HG03442 (cell line): ENCODE data around the gene PDIA5.

Experiments
- ATAC-seq: cut with Tn5 transposase; IDR thresholded peaks from one replicate; pipeline ENCODE4 v1.9.1; 2021; ENCODE audit warnings: mild to moderate bottlenecking, moderate library complexity; ENCODE audit not compliant: unreplicated experiment

Gene PDIA5

DNA sequence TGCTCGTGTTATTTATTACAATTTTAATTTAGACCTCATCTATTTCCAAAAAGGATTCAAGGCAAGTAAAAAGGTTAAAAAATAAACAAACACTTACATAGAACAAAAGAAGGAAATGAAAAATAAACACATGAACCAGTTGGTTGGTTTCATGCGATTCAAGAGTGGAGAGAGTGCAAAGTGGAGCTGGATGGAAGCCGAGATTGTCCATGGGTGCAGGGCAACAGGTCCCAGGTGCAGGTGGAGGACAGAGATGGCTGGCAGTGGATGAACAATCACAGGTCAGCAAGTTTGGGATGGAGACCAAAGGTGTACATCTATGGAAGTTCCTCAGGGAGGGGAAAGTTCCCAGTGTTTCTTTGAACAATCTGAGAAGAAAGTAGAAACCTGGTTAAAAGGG, 27.6 kb upstream of the PDIA5 start:
- no peak for ATAC-seq

DNA sequence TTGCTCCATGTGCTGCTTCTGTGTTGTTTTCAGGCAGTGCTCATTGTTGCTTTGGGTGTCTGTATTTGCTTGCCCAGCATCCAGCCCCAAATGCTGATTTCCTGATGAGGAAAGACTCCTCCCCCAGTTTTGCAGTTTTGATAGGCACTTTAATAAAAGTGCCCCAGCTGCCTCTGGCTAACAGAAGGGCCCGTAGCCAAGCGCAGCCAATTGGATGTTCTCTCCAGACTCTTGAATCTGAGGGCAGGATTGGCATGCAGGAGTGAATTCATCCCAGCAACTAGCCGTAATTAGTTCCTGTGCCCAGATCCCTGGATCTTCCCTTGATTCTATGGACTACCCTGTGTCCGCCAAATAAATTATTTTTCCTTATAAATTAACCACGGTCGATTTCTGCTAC, 24.4 kb upstream of the PDIA5 start:
- ATAC-seq: no peak

DNA sequence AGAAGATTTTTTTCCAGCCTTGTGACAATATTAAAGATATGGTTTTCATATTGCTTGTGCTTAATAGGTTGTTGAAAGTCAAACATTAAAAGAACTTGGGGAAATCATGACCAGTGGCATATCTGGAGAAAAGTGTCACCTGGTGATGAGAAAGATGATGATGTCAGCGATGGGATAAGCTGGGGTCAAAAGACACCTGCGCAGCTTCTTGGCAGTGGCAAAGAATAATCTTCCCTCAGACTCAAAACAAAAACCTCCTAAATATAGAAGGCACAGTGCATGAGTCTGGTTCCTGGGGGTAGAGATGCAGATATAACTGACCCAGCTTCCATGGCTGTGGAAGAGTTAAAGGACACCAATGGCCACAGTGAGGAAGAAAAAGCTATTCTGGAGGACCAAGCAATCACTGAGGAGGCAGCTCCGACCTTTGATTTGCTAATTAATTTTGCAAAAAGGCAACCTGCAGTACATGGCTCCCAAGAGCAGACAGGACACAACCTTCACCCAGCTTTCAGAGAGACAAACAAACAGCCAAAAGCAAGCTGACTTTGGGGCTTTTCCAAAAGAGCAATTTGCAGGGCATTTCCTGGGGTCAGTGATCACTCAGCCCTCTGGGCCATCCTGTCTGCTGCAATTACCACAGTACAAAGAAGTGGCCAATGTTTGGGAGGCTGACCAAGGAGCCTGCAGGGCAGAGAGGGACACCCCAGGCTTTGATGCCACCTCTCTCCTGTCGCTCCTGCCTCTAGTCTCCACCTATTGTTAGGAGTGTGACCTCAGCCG, 21.7 kb upstream of the PDIA5 start:
- ATAC-seq: no peak

- ATAC-seq: no peak
These were observed 20.4 kb upstream of the PDIA5 start for GRCh38 chr3:123046262-123047061.

DNA sequence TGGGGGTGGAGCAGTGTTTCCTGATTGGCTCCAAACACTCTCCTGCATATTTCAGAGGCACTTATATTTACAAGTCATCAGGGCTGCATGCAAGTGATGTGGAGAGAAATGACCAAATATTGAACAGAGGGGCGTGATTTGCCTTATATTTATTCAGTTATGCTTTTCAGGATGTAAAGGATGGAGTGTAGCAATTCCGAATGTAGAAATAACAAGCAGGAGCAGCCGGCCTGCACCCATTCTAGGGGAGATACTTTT, 19.8 kb upstream of the PDIA5 start:
- ATAC-seq: no peak

GRCh38 chr3:123048480-123049237, 18.2 kb upstream of the PDIA5 start:
- ATAC-seq: no peak

GRCh38 chr3:123050666-123051065, 16.2 kb upstream of the PDIA5 start:
- no peak for ATAC-seq

GRCh38 chr3:123053107-123053506, 13.7 kb upstream of the PDIA5 start:
- no peak for ATAC-seq

GRCh38 chr3:123054109-123054778, 12.6 kb upstream of the PDIA5 start:
- no peak for ATAC-seq

DNA sequence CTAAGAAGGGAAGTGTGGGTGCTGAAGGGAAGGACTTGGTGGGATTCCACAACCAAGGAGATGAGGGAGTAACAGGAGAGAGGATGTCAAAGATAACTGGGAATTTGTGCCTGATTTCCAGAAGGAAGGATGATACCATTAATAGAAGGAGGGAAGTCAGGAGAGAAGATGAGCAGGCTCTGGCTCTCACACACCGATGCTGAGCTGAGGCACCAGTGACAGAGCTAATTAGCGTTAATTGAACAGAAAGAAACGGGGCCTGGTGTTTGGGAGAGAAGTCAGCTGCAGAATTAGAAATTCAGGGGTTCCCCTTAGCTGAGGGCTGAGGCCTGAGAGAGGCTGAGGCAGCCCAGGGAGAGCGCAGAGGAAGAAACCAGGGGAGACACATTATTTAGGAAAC, 11.9 kb upstream of the PDIA5 start:
- ATAC-seq: no peak

- no peak for ATAC-seq
These were observed 11.5 kb upstream of the PDIA5 start for GRCh38 chr3:123055352-123055751.

- no peak for ATAC-seq
These were observed 8.3 kb upstream of the PDIA5 start for GRCh38 chr3:123058505-123058904.

DNA sequence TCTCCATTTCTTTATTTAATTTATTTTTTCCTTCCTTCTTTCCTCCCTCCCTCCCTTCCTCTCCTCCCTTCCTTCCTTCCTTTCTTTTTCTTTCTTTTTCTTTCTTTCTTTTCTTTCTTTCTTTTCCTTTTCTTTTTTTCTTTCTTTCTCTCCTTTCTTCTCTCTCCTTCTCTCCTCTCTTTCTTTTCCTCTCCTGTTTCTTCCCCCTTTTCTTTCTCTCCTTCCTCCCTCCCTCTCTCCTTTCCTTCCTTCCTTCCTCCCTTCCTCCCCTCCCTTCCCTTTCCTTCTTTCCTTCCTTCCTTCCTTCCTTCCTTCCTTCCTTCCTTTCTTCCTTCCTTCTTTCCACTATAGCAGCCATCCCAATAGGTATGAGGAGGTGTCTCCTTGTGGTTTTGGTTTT, 6.8 kb upstream of the PDIA5 start:
- no peak for ATAC-seq

DNA sequence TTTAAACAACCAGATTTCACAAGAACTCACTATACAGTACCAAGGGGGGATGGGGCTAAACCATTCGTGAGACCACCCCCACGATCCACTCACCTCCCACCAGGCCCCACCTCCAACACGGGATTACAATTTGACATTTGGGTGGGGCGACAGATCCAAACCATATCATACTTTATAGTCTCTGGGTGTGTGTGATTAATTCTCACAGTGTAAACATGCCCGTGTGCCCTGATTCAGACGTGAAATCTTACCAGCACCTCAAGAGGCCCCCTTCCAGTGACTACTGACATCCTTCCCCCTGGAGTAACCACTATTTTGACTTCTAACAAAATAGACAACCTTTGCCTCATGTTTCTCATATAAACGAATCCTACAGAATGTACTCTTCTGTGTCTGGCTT, 5.0 kb upstream of the PDIA5 start:
- ATAC-seq: no peak

DNA sequence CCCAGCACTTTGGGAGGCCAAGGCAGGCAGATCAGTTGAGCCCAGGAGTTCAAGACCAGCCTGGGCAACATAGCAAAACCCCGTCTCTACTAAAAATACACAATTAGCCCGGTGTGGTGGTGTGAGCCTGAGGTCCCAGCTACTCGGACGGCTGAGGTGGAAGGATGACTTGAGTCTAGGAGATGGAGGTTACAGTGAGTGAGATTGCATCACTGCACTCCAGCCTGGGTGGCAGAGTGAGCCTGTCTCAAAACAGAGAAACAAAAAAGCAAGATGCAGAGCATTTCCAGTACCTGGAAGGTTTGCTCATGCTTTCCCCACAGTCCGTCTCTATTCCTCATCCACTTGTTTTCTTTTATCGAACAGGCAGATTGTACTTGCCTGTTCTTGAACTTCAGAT, 3.8 kb upstream of the PDIA5 start:
- ATAC-seq: no peak

GRCh38 chr3:123064506-123064905, 2.3 kb upstream of the PDIA5 start:
- no peak for ATAC-seq

- no peak for ATAC-seq
These were observed 1.9 kb upstream of the PDIA5 start for GRCh38 chr3:123064914-123065313.

DNA sequence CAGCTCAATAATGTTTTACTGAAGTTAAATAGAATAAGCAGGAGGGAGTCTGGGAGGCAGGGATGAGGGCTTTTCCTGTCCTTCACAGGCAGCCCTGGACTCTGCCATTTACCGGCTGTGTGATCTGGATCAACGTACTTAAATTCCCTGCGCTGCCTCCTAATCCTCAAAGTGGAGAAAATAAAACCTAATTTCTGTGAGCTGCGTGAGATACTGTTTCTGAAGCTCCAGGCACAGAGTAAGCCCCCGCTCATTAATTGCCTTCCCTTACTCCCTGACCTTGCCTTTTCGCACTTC, 278 bp upstream of the PDIA5 start:
- no peak for ATAC-seq

GRCh38 chr3:123067689-123068600, 1.1 kb downstream of the PDIA5 start:
- ATAC-seq: peak; percentile 26

GRCh38 chr3:123068601-123069381, 2.0 kb downstream of the PDIA5 start:
- no peak for ATAC-seq
